NK-92 (cell line): Measurements from ENCODE around the gene BLCAP.

Source experiments
- DNase-seq: peaks from one replicate; lab custom pipeline; 2025; ENCODE audit not compliant: unreplicated experiment; lab: John Stamatoyannopoulos, UW

Gene BLCAP

DNA sequence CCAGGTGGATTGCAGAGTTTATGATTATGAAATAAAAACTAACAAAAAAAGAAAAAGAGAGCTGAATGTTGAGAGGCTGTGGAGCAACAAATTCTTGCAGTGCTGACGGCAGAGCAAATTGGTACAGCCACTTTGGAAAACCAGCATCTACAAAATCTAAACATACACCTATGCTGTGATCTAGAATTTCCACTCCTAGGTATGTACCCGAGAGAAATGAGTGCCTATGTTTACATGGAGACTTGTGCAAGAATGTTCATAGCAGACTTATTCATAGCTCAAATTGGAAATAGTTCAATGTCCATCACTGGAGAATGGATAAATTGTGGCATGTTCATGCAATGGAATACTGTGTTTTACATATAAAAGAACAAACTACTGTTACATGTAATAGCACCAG is 3.0 kb upstream of the BLCAP start:
- DNase-seq: no peak

DNA sequence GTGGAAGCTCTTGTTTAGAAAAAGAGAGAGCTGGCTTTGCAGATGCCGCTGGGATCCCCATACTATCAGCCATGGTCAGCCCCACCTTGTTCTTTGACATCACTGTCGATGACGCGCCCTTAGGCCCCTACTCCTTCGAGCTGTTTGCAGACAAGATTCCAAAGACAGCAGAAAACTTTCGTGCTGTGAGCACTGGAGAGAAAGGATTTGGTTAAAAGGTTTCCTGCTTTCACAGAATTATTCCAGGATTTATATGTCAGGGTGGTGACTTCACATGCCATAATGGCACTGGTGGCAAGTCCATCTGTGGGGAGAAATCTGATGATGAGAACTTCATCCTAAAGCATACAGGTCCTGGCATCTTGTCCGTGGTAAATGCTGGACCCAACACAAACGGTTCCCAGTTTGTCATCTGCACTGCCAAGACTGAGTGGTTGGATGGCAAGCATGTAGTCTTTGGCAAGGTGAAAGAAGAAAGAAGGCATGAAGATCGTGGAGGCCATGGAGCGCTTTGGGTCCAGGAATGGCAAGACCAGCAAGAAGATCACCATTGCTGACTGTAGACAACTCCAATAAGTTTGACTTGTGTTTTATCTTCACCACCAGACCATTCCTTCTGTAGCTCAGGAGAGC is 2.4 kb upstream of the BLCAP start:
- no peak for DNase-seq

DNA sequence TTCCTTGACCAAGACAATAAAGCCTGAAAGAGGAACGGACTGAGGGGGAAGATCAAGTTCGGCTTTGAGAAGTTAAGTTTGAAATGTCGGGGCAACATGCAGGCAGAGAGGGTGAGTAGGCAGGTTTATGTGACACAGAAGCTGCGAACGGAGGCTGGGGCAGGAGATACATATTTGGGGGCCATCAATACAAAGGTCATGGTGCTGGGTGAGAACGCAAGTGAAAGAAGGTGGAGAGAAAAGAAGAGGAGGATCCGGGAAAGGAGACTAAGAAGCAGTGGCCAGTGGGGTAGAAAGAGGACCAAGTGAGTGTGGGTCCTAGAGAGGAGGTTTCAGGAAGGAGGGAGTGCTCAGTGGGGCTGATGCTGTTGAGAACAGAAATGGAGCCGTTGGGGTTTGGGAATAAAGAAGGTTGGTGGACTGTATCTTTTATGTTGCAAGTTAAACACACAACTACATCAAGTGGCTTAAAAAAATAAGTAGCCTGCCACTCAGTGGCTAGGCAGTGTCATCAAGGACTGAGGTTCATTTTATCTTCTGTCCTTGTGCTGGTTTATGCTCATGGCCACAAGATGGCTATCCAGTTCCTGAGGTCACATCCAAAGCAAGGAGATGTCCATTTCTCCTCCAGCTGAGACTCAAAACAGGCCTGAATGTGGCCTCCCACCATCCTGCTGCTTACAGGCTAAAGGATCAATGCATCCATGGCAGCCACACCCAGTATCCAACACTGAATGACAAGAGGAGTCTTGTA is 1.7 kb upstream of the BLCAP start:
- no peak for DNase-seq

DNA sequence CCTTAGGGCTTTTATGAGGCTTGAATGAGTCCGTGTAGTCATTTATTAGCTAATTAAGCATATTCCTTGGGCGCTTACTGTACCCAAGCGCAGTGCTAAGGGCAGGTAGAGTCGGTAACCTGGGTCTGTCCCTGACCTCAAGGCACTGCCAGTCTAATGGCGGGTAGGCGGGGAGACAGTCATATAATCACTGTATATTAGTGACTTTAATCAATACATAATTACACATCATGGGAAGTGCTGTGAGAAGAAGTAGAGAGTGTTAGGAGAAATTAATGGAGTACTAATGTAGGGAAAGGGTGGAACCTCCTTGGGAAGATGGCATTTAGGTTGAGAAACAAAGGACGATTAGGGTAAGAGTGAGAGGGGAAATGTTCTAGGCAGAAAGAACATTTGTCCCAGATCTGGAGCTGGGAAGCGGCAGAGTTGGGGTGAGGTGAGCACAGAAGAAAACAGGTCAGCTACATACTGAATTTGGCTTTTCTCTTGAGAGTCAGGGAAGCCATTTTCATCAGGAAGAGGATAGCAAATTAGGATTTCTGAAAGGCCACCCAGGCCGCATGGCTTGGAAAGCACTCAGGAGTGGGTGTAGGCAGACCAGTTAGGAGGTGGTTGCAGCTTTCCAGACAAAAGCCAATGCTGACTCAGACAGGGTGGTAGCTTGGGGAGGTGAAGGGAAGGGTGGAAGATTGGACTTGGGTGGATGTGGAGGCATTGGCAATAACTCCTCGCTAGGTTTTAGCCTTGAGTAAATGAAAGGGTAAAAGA is 954 bp upstream of the BLCAP start:
- no peak for DNase-seq

DNA sequence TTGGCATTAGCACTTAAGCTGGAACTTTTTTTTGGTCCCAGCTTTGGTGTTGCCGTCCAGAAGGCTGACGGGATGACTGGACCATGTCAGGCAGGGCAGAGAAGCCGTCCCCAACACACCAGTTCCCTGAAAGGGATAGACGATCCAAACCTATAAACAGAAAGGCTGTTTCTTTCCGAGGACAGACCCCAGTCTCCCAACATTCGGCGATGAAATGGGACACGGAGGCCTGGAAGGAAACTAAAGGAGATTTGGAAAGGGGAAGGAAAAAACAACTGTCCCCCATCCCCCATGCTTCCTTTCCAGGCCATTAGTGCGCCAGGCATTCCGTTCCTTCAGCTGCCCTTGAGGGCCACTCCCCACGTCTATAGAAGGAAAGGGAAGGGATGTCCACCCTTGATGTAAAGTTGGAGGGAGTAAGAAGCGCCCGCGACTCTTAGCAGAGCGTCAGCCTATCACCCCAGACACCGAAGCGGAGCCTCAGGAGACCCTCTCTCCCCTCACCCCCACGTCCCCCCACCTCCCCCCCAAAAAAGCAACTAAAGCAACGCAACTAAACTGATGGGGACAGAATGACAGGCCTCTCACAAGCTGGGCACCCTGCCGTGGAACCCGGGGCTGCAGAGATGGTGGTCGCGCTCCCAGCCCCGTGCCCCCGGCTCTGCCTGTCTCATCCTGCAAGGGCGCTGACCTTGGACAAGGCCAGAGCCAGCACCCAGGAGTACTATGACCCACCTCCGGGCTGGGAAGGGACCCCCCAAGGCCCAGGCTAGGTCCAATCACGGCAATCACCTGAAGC is 638 bp downstream of the BLCAP start:
- DNase-seq: no peak

DNA sequence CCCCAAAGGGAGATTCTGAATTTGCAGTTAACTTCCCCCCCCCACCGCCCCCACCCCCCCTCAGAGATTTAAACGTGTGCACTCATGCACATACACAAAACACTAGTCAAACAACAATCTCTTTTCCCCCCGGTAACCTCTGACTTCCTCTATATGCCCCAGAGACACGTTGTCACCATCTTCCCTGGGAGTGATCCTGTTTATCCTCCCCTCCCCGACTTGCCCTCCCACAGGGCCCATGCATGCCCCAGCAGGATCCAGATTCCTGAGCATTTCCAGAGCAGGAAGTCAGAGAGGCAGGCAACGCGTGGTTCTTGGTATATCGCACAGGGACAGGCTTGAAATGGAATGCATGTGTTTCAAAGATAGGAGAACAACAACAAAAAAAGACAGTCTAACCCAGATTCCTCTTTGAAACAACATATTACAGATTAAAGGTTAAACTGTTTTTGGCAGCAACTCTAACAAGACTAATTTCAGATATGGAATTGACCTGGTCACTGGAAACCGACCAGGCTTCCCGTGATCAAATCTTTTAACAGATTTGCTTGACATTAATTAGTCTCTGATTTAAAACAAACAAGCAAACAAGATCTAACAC is 1.3 kb downstream of the BLCAP start:
- no peak for DNase-seq

DNA sequence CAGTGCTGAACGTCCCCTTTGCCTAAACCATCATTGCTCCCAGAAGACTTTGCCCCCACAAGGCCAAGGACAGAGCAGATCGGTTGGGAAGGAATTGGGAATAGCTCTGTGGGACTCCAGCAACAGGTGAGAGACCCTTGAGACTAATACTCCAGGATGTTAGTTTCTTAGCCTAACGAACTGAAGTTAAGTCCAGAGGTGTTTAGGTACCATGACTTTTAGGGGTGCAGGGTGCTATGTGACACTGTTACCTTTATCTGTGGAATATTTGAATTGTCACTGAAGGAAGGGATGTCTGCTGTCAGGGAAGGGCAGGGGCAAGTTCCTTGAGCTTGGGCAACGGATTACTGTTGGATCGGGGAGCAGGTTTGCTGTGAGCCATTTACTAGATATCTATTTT is 1.9 kb downstream of the BLCAP start:
- no peak for DNase-seq

DNA sequence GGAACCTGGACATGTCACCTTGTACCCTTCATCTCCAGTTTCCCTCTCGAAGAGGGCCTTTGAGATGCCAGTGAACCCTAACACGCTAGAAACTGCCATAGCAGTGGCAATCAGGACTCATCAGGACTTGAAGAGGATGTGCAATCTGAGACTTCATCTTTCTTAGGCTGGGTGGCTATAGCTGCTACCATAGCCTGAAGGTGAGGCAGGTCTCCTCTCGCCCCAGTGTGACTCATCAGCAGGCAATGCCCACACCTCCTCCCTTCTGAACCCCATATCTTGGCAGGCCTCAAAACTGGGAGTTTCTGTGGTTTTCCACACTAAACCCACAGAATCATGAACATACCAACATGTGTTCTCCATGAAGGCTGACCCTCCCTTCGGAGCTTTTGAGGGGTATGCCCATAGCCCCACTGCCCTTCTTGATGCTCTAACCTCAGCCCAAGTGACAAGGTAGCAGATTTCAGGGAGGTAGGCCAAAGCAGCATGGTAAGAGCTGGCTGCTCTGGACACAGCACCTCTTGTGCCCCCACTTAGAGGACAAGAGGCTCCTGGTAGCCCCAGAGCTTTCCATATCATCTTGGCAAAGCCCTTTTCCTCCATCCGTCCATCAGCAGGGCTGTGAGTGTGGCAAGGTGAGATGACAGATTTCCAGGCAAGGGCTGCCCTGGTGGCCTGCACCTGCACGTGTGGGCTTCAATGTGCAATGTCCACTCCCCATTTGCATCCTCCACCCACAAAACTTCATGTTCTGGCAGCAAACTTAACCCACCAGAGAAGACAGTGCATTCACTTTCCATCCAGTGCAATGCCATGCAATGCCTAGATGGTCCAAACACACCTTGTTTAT is 2.6 kb downstream of the BLCAP start:
- no peak for DNase-seq

DNA sequence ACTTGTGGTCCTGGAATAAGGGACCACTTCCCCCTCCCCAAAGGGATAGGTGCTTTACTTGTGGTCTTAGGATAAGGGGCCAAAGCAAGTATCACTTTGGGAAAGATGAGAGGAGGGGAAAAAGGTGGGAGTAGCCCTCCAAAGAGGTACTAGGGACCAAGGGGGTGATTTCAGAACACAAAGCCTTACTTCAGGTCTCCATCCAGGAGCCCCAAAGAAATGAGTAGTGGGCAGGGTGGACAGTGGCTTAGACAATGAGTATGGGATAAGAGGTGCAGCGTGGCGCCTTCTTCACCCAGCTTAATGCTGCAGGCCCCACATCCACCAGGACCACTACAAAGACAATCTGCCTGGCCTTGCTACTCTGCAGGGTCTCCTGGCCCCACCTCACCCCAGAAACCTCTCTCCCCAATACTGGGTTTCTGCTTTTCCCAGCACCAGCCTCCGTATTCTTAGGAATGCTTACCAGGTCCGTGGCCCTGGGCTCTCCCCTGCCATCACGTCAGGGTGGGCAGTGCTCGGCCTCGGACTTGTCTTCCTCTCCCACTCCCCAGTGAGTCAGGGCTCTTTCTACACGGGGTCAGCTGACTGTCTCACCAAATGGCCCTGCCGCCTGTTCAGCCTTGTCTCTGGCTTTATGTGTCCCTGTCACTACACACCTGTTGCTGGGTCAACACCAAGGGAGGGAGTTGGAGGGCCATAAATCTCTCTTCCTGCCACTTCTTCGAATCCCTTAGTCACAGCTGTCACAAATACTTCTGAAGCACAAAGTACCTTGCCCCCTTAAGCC is 3.6 kb downstream of the BLCAP start:
- DNase-seq: no peak

DNA sequence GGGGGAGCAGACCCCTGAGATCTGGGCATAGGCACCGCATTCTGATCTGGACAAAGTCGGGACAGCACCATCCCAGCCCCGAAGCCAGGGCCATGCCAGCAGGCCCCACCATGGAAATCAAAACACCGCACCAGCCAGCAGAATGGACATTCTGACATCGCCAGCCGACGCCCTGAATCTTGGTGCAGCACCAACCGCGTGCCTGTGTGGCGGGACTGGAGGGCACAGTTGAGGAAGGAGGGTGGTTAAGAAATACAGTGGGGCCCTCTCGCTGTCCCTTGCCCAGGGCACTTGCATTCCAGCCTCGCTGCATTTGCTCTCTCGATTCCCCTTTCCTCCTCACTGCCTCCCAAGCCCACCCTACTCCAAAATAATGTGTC is 4.7 kb downstream of the BLCAP start:
- no peak for DNase-seq

DNA sequence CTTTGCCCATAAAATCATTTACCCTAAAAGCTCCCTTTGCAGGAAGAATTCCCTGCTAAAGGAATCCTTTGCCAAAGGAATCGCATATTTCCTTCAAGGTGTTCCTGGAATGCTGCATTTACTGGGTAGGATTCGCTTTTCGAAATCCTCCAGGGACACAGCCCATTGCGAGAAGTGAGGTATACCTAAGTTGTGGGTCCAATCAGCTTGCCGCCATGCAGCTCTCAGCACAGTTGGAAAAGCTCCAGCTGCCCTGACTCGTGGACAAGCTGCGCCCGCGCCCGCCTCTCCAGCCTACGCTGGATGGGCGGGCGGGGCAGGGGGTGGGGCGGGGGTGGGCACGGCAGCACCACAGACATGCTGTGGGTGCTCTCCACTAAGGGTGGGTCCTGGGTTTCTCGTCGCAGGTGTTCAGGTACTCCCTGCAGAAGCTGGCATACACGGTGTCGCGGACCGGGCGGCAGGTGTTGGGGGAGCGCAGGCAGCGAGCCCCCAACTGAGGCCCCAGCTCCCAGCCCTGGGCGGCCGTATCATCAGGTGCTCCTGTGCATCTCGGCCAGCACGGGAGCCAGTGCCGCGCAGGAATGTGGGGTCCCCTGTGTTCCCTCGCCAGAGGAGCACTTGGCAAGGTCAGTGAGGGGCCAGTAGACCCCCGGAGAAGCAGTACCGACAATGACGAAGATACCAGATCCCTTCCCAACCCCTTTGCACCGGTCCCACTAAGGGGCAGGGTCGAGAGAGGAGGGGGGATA is 5.2 kb downstream of the BLCAP start:
- DNase-seq: no peak

DNA sequence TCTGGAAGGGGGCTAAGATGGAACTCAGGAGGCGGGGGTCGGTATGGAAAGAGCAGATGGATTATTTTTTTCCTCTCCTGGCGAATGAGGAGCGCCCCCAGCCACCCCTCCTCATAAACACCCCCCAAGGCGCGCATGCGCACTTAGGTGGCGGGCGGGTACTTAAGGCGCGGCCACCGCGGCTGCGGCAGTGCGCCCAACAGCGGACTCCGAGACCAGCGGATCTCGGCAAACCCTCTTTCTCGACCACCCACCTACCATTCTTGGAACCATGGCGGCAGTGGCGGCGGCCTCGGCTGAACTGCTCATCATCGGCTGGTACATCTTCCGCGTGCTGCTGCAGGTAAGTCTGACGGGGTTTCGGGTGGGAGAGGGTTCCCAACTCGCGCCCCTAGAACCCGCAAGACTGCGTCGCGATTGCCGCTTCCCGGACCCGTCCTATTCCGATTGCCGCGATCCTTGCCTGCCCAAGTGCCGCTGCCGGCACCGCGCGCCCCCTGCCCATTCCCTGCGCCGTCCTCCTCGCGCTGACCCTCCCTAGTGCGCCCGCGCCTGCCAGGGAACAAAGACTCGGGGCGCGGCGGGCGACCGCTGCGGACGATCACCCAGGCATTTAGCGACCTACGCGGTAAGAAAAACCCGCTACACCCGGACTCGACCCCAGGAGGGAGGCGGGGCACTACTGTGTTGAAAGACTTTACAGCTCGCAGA is 6.5 kb downstream of the BLCAP start, which contains the start of gene NNAT:
NNAT (plus strand) TSS at position 190 of the 711 bp plus-strand sequence; CDS start at position 272, 82 bp downstream.
- no peak for DNase-seq

DNA sequence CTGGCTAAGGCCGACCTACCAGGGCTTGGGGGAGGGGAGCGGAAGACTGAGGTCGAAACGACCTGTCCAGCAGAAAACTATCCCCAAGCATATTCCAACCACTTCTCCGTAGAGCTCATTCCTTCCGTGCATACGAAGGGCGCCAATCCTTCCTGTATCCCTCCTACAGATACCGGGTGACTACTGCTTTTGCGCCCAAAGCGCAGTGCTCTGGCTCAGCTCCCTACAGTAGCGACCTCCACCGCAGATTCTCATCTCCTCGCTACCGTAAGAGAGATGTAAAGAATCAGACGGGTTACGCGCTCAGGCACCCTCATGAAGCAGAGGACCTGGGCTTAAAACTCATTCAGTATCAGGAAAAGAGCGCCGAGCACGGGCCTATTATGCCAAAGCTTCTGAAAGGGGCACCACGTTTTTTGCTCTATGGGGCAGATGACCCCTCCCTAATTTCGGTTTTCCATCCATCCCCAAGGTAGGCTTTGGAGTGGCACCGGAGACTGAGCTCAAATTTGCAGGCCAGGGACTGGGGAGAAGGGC is 7.2 kb downstream of the BLCAP start:
- DNase-seq: no peak

DNA sequence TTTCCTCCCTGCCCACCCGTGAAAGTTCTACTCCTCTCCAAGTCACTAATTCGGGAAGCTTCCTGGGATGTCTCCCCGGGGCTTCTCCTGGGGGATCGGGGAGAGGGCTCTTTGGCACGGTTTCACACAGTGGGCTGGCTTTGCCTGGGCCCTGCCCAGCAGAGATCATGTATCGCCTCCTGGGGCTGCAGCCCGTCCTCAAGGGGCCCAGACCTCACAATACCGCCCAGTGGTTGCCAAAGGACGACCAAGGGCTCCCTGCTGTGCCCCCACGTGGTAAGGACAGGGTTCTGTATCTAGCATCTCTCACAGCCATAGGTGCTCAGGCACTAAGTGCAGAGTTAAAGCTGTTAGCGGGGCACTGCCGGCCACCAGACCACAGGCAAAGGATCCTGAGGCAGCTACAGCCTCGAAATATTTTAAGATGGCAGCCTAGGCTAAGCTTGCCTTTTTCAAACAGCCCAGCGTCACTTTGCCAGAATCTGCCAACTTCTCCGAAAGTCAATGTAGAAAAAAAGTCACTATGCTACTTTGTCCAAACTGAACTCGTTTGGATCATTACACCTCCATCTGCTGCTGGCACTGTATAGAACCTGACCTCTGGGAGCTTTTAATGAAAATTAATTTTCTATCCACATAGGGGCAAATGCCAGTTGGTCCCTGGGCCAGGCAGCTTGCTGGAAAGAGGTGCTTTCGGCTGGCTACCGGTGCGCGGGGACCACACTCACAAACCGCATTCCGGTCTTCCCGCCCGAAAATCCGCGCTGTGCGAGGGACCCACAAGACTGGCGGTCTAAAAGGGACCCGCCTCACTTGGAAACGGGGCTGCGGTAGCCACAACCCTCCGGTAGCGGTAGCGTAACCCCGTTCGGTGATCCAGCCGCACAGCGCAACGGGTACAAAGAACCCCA is 7.9 kb downstream of the BLCAP start:
- no peak for DNase-seq

DNA sequence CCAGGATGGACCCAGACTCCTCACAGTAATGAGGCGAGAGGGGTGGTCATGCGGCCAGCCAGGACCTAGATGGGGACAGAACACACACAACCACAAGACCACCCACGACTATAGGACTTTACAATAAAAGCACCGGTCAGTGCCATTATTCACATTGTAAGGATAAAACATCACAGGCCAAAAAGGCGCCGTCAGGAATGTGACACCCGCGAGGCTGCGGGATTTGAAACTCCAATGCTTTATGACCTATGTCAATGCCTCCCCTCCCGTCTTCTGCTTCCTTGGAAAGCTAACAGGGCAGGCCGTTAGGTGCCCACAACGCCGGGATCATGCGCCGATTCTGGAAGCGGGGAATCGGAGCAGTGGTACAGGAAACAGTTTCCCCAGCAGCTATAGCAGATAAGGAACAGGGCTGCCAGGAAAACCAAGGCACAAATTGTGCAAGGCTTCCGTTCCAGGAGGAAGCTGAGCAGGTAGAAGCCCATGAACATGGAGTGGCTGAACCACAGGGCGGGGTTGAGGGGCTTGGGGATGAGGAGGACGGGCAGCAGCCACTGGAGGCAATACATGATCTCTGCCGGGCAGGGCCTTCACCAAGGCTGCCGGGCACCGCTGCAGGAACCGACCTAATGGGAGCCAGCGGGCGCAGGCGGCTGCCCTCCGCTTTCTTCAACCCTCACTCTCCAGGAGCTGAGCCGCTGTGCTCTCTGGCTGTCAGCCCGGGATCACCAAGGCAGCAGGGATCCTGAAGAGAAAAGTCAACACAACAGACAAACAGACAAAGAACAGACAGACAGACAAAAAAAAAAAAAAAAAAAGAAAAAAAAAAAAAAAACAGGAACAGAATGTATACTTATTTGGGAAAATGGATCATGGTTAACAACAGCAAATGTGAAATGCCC is 8.8 kb downstream of the BLCAP start:
- no peak for DNase-seq
